Ureter (tissue), 1 donor: ENCODE results near the gene APOE. TPM values are rescaled to one million over a fixed set of nuclear protein-coding genes. Genes with fewer than 3 reads are reported as not detected.
"Not testable (repeated sequence)": the region's sequence is repeated elsewhere in the genome, so short reads cannot be mapped to it uniquely, and the experiment has no call there.

Experiments used
- DNase-seq: peaks from one replicate; pipeline ENCODE4 v3.0.0-alpha.2; 2020; ENCODE audit warnings: low spot score
- total RNA-seq: library from RNA; stranded (reverse); gene quantifications from one replicate; pipeline ENCODE4 v1.2.4, GENCODE V29; 2023
- donor health status: DM: yes; HTN: yes; CAD: no.

Gene APOE
- total RNA-seq, 1 donor from 2014 or later, result 61.2 TPM

DNA sequence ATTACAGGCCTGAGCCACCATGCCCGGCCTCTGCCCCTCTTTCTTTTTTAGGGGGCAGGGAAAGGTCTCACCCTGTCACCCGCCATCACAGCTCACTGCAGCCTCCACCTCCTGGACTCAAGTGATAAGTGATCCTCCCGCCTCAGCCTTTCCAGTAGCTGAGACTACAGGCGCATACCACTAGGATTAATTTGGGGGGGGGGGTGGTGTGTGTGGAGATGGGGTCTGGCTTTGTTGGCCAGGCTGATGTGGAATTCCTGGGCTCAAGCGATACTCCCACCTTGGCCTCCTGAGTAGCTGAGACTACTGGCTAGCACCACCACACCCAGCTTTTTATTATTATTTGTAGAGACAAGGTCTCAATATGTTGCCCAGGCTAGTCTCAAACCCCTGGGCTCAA lies 4.2 kb downstream of the APOE start:
- no peak for DNase-seq

DNA sequence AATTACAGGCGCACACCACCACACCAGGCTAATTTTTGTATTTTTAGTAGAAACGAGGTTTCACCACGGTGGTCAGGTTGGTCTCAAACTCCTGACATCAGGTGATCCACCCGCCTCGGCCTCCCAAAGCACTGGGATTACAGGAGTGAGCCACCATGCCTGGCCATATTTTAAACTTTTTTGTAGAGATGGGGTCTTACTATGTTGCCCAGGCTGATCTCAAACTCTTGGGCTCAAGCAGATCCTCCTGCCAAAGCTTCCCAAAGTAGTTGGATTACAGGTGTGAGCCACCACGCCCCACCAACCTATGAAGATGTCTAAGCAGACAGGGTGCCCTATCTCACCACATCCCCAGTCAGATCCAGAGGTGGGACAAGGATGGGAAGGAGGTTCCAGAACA lies 6.3 kb downstream of the APOE start:
- not testable (repeated sequence) for DNase-seq

DNA sequence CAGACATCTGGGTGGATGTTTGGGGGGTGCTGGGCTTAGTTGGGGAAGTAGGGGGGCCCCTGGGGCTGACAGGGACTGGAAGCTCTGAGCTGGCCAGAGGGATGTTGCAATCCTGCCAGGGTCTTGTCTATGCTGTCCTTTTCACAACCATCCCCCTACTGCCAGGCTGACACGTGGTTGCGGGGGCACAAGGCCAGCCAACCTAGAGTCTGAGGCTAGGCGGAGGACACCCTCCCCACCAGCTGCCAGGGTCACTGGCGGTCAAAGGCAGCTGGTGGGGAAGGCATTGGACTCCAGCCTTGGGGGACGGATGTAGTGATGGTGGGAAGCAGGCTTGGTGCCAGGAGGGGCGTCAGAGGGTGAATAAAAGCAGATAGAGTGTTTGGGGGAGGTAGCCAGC lies 7.3 kb downstream of the APOE start:
- no peak for DNase-seq

DNA sequence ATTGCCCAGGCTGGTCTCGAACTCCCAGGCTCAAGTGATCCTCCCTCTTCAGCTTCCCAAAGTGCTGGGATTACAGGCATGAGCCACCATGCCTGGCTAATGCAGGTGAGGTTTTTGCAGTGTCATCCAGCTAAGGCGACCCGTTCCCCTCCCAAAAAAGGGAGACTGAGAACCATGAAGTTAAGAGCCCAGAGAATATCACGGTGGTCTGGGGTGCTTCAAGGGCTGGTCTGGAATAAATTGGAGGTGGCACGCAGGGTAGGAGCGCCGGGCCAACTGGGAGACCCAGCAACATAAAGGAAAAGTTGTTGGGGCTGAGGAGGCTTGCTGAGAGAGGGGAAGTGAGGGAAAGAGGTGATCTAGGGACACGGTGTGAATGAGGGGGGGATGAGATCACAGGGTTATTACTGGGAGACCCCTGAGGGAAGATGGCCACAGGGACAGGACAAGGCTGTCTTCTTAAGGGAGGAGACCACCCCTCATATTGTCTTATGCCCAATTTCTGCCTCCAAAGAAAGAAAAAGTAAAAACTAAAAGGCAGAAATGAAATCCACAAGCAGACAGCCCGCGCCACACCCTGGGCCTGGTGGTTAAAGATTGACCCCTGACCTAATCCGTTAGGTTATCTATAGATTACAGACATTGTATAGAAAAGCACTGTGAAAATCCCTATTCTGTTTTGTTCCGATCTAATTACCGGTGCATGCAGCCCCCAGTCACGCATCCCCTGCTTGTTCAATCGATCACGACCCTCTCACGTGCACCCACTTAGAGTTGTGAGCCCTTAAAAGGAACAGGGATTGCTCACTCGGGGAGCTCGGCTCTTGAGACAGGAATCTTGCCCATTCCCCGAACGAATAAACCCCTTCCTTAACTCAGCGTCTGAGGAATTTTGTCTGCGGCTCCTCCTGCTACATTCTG lies 8.2 kb downstream of the APOE start:
- not testable (repeated sequence) for DNase-seq

DNA sequence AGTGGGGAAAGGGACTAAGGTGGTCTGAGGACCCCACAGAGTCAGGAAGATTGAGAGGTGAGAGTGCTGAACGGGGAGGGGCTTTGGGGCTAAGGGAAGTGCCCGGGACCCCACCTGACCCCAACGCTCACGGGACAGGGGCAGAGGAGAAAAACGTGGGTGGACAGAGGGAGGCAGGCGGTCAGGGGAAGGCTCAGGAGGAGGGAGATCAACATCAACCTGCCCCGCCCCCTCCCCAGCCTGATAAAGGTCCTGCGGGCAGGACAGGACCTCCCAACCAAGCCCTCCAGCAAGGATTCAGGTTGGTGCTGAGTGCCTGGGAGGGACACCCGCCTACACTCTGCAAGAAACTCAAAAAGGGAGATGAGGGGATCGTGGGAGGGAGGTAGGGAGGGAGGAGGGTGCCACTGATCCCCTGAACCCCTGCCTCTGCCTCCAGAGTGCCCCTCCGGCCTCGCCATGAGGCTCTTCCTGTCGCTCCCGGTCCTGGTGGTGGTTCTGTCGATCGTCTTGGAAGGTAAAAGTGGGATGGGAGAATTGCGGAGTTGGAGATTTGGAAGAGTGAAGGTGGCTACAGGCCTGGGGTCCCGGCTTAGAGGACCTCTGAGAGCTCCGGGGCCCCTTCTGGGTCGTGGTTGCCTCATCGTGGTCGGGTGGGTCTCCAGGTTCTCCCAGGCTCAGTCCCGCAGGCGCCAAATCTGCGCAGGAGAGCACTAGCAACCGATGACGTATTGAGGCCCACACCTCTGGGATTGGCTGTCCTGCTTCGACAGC lies 9.0 kb downstream of the APOE start, which contains the start of gene APOC1:
TSS of gene APOC1 (plus strand) at position 176 of the 774 bp plus-strand sequence. CDS start at position 460, 284 bp downstream.
- peak; percentile 84 for DNase-seq

DNA sequence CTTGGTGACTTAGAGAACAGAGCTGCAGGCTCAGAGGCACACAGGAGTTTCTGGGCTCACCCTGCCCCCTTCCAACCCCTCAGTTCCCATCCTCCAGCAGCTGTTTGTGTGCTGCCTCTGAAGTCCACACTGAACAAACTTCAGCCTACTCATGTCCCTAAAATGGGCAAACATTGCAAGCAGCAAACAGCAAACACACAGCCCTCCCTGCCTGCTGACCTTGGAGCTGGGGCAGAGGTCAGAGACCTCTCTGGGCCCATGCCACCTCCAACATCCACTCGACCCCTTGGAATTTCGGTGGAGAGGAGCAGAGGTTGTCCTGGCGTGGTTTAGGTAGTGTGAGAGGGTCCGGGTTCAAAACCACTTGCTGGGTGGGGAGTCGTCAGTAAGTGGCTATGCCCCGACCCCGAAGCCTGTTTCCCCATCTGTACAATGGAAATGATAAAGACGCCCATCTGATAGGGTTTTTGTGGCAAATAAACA lies 18.7 kb downstream of the APOE start:
- DNase-seq, result no peak

DNA sequence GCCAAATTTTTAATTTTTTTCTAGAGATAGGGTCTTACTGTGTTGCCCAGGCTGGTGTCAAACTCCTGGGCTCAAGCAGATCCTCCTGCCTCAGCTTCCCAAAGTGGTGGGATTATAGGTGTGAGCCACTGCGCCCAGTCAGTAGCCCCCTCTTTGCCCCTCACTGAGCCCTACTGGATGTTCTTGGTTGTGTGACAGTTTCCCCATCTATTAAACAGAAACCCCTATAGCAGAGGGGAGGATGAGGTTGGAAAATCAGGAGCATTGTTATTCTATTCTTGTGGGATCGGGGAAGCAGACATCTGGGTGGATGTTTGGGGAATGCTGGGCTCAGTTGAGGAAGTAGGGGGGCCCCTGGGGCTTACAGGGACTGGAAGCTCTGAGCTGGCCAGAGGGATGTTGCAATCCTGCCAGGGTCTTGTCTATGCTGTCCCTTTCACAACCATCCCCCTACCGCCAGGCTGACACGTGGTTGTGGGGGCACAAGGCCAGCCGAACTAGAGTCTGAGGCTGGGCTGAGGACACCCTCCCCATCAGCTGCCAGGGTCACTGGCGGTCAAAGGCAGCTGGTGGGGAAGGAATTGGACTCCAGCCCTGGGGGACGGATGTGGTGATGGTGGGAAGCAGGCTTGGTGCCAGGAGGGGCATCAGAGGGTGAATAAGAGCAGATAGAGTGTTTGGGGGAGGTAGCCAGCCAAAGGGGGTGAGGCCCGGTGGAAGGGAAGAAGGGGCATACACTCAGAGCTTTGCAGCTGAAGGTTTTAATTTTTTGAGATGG lies 19.7 kb downstream of the APOE start:
- DNase-seq, result peak; percentile 71

DNA sequence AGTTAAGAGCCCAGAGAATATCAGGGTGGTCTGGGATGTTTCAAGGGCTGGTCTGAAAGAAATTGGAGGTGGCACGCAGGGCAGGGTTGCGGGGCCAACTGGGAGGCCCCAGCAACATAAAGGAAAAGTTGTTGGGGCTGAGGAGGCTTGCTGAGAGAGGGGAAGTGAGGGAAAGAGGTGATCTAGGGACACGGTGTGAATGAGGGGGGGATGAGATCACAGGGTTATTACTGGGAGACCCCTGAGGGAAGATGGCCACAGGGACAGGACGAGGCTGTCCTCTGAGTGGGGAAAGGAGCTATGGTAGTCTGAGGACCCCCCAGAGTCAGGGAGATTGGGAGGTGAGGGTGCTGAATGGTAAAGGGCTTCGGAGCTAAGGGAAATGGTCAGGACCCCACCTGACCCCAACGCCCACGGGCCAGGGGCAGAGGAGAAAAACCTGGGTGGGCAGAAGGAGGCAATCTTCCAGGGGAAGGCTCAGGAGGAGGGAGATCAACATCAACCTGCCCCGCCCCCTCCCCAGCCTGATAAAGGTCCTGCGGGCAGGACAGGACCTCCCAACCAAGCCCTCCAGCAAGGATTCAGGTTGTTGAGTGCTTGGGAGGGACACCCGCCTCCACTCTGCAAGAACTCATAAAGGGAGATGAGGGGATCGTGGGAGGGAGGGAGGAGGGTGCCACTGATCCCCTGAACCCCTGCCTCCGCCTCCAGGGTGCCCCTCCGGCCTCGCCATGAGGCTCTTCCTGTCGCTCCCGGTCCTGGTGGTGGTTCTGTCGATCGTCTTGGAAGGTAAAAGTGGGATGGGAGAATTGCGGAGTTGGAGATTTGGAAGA lies 20.9 kb downstream of the APOE start:
- not testable (repeated sequence) for DNase-seq

DNA sequence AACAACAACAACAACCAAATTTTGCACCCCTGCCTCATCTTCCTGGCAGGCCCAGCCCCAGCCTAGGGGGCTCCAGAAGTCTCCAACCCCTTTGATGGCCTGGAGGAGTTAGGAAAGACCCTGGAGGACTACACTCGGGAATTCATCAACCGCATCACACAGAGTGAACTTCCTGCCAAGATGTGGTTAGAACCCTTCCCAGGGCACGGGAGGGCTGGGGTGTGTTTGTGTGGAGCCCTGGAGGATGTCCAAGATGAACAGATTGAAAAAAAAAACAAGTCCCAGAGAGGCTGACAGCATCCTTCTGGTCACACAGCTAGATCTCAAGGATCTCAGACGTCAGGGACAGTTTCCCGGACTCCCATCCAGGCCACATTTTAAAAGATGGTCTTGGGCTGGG lies 22.1 kb downstream of the APOE start:
- no peak for DNase-seq

DNA sequence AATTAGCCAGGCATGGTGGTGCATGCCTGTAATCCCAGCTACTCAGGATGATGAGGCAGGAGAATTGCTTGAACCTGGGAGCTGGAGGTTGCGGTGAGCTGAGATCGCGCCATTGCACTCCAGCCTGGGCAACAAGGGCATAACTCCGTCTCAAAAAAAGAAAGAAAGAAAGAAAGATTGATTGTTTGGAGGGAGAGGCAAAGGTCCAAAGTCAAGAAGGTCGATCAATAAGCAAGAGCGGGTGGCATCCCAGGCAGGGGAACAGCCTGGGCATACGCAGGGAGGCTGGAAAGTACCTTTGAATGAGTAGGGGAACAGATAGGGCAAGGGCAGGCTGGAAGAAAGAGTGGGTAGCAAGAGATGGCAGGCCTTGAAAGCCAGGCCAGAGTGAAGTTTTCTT lies 24.5 kb downstream of the APOE start:
- DNase-seq, result no peak

DNA sequence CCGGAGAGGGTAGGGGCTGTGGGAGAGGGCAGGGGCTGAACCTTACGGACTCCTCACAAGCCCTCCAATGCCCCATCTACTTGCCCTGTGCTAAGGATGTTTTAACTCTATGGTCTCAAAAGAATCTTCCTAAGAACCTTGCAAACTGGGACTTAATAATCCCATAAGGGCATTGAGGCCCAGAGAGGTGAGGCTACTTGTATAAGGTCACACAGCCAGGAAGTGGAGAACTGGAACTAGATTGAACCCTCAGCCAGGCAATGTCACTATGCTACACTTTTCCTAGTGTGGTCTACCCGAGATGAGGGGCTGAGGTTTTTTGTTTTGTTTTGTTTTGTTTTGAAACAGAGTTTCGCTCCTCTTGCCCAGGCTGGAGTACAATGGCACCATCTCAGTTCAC lies 25.9 kb downstream of the APOE start:
- no peak for DNase-seq

DNA sequence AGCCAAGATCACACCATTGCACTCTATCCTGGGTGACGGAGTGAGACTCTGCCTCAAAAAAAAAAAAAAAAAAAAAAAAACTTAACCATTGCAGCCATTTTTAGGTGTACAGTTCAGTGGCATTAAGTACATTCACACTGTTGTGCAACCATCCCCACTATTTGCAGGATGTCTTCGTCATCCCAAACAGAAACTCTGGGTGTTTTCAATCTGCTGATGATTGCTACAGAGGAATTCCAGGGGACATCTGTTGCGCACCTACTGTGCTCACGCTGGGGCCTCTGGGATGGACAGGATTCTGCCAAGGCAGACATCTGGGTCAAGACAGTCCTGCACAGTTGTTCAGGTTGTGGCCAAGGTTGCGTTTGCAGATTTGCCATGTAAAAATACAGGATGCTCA lies 34.1 kb downstream of the APOE start:
- no peak for DNase-seq

DNA sequence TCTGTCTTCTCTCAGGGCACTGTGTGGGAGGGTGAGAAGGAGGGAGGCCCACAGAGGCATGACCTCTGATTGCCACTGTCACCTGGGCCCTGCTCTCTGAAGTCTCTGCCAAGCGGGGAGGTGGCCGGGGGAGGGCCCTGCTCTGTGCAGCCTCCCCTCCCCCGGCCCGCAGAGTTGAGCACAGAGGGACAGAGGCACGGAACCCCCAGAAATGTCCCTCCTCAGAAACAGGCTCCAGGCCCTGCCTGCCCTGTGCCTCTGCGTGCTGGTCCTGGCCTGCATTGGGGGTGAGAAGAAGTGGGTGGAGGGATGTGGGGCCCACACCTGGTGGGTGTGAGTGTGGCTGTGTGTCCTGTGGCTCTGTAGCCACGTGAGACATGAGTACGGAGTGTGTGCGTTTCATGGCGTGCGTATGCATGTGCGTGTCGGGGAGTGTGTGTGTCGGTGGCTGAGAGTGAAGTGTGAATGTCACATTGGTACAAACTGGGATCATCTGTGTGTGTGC lies 36.5 kb downstream of the APOE start, which contains the start of gene APOC4:
TSS of gene APOC4 (plus strand) at position 171 of the 505 bp plus-strand sequence. CDS start at position 212, 41 bp downstream.
- no peak for DNase-seq

DNA sequence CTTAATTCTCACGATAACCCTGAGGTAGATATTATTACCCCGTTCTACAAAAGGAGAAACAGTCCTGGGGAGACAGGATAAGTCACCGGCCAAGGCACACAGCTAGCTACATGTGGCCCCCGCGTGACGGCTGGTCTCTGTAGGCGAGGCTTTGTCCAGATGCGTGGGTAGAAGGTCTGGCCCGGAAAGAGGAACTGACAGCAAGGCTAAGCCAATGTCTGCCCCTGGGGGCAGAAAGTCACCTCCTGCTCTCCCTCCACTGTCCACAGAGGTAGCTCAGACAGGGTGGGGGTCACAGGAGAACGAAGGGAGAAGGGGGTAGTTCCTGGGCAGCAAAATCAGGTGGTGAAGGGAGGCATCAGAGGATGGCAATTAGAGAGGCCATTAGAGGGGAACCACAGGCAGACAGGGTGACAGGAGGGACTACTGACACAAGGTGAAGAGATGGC lies 38.2 kb downstream of the APOE start:
- DNase-seq, result peak; percentile 49

DNA sequence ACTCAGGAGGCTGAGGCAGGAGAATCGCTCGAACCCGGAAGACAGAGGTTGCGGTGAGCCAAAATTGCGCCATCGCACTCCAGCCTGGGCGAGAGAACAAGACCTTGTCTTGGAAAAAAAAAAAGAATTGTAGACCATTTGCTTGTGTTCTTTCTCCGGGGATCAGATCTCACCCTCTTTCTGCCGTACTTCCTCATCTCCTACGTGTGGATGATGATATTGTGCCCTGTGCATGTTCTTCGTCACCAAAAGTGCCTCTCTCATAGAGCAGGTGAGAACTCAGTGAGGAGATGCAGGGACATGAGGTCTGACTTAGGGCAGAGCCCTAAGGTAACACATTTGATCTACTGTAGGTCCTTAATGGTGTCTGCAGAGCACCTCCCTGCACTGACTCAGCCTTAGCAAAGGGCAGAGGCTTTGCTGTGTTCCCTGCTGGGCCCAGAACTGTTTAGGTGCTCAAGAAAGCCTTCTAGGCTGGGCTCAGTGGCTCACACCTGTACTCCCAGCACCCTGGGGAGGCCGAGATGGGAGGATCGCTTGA lies 41.5 kb downstream of the APOE start:
- DNase-seq, result no peak

DNA sequence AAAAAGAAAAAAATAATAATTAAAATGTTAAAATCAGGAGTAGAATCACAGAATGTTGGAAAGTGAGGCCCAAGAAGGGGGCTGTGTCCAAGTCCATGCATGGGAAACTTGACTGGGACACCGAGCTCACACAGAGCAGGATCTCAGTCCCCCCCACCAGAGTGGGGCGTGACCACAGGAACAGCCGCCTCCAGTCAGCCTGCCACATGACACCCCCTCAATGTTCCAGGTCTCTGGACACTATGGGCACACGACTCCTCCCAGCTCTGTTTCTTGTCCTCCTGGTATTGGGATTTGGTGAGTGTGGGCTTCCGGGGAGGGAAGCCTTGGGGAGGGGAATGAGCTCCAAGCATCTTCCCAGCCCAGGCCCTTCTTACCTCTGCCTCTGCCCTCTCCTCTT lies 42.6 kb downstream of the APOE start:
- DNase-seq, result no peak

DNA sequence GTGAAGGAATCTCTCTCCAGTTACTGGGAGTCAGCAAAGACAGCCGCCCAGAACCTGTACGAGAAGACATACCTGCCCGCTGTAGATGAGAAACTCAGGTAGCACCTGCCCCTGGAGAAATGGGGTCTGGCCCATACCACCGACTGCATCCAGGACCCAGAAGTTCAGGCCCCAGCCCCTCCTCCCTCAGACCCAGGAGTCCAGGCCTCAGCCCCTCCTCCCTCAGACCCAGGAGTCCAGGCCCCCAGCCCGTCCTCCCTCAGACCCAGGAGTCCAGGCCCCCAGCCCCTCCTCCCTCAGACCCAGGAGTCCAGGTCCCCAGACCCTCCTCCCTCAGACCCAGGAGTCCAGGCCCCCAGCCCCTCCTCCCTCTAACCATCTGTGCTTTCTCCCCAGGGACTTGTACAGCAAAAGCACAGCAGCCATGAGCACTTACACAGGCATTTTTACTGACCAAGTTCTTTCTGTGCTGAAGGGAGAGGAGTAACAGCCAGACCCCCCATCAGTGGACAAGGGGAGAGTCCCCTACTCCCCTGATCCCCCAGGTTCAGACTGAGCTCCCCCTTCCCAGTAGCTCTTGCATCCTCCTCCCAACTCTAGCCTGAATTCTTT lies 43.3 kb downstream of the APOE start:
- no peak for DNase-seq

DNA sequence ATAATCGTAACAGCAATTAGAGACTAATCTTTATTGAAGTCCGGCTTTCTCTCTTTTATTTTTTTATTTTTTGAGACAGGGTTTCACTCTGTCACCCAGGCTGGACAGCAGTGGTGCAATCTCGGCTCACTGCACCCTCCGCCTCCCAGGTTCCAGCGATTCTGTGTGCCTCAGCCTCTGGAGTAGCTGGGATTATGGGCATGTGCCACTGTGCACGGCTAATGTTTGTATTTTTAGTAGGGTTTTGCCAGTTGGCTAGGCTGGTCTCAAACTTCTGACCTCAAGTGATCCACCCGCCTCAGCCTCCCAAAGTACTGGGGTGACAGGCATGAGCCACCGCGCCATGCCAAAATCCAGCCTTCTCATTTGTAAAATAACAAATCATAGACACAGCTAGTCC lies 44.0 kb downstream of the APOE start:
- no peak for DNase-seq
